ENCODE data around the gene ARHGEF5.
"Not testable (repeated sequence)": the region's sequence is repeated elsewhere in the genome, so short reads cannot be mapped to it uniquely, and the experiment has no call there.

Gene ARHGEF5

DNA sequence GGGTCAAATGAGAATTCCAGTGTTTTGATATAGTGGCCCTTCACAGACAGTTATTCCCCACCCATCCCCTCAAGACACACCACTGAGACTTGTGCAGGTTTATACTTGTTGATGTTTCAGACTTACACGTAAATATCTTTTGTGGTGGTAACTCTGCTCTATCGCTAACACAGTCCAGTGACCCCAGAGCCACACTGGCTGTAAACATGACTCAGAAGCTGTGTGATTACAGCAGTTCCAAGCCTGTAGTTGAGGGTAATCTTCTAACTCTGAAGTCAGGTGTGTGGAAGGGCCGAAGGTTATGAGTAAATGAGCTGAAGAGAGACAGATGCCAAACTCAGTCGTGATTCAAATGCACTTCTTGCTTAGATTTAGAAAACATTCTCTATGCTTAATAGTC, 28.9 kb downstream of the ARHGEF5 start:
- DNase-seq (ENCODE audit: low spot score): no peak

DNA sequence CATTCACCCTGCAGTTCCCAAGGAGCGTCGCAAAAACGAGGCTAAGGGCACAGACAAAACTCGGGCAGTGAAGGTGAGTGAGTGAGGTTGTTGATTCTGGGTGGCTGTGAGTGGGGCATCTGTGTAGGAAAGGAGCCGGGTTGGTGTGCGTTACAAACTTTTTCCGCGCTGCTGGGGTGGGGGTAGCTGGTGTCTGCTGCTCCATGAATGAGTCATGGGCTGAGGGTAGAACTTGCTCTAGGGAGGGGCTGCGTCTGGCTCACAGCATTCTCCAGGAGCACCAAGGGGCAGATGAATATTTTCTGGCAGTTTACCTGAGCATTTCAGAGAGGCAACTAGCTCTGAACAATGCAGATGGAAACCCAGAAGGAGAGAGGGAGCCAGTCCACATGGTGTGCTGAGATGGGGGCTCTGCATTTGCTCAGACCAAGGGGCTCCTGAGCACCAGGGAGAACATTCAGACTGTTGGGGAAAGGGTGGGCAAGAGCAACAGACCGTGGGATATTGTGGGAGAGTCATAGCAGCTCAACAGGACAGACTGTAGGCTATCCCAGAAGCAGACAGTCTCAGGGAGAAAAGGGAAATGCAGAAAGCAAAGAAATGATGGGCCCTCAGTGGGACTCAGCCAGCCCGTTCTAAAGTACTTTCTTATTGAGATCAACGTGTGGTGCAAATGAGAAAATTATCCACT, 29.5 kb downstream of the ARHGEF5 start:
- DNase-seq (ENCODE audit: low spot score): no peak

DNA sequence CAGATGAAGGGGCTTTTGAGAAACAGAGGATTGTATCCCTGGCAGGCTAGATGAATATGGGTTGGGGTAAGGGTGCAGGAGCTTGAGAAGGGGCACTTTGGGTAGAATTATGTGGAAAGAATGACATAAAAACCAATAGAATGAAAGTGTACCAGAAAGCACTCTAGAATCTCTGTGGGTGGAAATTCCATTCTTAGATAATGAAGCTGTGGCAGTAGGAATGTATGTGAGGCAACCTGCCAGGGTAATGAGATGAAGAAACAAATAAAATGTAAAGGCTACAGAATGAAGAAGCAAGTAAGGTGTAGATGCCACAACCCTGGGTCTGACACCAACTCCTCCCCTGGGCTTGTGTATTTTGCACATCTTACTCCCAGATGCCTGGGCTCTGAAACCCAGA, 31.5 kb downstream of the ARHGEF5 start:
- DNase-seq (ENCODE audit: low spot score): no peak

DNA sequence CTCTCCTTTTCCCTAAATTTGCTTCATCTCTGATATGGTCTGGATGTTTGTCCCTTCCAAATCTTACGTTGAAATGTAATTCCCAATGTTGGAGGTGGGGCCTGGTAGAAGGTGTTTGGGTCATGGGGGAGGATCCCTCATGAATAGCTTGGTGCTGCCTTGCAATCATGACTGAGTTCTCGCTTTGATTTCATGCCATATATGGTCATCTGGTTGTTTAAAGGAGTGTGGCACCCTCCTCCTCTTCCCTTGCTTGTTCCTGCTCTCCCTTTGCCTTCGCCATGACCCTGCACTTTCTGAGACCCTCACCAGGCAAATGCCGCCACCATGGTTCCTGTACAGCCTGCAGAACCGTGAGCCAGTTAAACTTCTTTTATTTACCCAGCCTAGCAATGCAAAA, 33.7 kb downstream of the ARHGEF5 start:
- no peak for DNase-seq (ENCODE audit: low spot score)

DNA sequence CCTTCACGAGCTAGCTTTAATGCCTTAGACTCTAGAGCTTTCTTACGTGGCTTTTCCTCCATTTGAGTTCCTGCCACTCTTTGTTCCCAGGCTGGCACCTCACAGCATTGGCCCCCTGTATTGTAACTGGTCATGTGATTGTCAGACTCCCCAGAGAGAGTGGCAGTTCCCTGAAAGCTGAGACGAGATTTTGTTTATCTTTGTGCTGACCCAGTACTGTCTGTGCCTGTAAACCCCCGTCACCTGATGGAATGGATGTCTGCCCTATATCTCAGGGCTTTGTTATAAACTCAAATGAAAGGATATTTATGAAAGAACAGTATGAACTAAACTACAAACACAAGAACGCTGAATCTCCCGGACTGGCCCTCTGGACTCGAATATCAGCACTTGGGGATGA, 35.3 kb downstream of the ARHGEF5 start:
- peak; percentile 24 for DNase-seq (ENCODE audit: low spot score)

DNA sequence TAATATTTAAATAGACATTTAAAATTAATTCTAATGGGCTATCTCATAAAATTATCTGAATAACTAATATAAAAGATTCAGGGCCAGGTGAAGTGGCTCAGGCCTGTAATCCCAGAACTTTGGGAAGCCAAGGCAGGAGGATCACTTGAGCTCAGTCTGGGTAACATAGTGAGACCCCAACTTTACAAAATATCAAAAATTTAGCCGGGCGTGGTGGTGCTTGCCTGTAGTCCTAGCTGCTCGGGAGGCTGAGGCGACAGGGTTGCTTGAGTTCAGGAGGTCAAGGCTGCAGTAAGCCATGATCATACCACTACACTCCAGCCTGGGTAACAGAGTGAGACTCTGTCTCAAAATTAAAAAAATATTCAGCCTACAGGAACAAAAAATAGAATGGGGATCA, 35.8 kb downstream of the ARHGEF5 start:
- DNase-seq (ENCODE audit: low spot score): no peak

DNA sequence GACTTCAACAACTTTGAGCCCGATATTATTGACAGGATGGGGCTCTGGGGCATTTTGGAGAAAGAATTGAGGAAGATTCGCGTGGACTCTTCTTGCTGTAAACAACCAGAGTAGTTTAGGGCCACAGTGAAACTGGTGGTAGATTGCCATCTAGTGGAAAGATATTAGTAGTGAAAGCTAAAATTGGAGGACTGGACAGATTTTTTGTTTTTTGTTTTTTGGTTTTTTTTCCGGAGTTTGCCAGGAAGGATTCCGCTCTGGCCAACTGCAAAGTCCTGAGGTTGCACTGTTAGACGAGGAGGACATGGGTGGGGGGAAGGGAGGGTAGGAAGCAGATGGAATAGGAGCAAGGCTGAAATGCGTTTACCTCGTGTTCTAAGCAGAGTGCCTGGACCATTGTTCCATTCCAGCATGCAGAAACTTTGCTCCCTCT, 36.6 kb downstream of the ARHGEF5 start:
- DNase-seq (ENCODE audit: low spot score): peak; percentile 65

DNA sequence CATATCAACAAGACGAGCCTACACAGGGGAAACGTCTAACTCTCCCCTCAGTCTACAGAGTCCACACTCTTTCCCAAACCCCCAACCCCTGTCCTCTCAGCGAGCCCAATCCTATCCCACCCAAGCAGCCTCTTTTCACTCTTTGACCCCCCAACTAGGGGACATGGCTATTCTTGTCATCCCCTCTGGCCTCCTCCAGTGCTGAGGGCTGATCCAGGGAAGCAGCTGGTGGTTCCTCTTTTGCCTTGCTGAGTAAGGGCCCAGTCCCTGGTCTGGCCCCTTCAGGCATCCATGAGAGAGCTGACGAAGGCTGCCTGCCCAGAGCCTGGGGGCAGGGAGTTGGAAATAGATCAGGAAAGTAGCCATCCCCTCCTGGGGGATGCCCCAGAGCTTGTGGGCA, 41.9 kb downstream of the ARHGEF5 start:
- DNase-seq (ENCODE audit: low spot score): no peak

DNA sequence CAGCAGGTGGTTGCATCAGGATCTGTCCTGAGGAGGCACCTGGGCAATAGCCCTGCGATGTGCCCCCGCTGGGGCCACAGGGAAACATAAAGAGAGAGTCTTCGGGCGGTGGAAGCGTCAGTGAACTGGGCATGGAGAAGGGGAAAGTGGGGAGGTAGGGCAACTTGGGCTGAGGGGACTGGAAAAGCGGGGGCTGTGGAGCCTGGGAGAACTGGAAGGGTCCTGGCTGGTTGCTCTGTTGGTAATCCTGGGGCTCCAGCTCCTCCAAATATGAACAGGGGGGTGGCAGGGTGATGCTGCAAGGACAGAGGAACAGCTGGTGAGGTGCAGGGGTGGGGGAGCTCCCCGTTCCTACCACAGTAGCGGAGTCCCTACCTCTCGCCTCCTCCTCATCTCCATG, 43.1 kb downstream of the ARHGEF5 start:
- DNase-seq (ENCODE audit: low spot score): no peak

DNA sequence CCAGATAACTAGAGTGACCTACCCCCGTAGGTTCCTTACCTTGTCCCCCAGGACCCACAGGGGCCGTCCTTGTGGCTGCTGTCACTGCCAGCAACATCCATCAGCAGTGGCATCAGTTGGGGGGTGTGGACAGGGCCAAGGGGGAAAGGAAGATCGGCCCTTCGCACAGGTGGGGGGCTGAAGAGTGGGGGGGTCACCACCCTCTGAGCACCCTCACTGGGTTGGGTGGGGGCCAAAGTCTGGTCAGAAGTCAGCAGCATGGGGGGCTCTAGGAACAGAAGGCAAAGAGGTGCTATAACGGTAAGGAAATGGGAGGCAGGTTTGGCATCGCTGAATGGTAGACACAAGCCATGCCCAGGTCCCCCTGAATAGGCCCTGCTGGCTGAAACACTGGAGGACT, 43.7 kb downstream of the ARHGEF5 start:
- no peak for DNase-seq (ENCODE audit: low spot score)

DNA sequence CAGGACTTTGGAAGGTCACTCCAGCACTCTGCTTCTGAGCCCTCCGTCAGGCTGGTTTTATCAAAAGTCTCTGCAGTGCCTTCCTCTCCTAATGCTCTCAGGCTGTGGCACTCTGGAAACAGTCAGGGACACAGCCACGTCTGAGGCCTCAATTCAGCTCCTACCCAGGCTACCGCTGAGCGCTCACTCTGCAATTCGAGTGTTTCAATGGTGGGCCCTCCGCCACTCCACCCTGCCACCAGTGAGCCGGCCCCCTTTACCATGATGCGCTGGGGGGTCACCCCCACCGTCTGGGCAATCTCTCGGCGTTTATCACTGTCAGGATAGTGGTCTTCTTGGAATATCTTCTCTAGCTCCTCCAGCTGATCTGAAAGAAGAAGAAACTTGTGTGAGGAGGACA, 44.7 kb downstream of the ARHGEF5 start:
- DNase-seq (ENCODE audit: low spot score): no peak

DNA sequence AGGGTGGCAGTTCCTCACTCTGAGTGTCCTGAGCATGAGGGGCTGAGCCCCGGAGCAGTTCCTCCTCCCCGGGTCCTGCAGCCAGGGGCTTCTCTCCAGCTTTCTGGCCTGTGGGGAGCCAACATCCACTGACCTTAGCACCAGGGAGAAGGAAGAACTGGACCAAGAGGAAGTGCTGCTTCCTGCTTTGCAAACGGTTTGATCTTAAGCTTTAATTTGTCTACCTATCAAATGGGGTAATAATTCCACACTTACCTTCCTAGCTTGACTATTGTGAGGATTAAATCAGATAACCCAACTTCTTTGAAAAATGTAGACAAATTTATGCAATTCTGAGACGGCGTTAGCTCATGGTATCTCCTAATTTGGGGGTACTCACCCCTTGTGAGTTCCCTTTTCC, 46.3 kb downstream of the ARHGEF5 start:
- no peak for DNase-seq (ENCODE audit: low spot score)

DNA sequence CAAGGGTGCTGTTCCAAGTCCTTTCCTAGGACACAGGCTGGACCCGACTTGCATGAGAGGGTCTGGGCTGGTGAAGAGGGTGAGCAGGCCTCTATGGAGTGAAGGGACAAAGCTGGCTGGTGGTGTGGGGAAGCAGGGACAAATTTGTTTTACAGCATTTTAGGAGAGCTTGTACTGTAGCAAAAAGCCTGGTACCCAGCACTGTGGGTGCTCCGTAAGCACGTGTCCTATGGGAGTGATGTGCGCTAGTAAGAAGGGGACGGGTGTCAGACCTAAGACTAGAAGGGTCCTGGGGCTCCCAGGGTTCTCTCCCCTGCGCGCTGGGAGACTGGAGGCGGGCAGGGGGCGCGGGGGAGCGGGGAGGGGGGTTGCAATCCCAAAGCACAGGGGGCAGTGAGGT, 47.9 kb downstream of the ARHGEF5 start:
- no peak for DNase-seq (ENCODE audit: low spot score)

DNA sequence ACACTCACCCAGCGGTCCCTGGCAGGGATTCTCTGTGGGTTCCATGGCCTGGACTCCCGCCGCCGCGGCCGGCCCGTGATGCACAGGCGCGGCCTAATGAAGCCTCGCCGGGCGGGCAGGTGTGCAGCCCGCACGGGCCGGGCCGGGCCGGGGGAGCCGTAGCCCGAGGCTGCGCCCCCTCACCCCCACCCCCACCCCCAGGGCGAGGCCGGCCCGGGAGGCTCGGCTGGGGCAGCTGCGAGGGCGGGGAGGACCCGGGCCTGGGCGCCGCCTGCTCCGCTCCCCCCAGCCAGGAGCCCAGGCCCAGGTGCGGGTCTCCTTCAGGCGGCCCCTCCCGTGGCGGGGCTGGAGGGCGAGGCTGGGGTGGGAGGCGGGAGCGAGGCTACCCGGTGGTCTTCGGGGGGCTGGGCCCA, 48.5 kb downstream of the ARHGEF5 start, which contains the start of gene NOBOX:
Gene NOBOX, minus strand, starts transcription at position 45 of the 413 bp plus-strand sequence.
- DNase-seq (ENCODE audit: low spot score): no peak

DNA sequence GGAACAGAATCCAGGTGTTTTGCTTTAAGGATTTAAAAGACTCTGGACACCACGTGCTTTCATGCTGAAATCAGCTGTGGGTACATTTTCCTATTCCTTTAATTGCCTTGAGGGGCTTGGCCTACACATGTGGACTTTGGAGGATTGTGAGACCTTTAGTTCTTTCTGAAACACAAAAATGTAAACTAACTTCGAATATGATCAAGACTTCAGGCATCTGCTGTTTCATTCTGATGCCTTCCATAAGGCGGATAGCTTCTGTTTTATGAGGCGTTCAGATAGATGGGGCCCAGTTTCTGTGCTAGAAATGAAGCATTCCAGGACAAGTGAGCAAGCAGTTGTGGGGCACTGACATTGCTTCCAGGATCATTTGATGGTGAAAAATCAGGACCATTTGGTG, 49.7 kb downstream of the ARHGEF5 start:
- DNase-seq (ENCODE audit: low spot score): no peak

DNA sequence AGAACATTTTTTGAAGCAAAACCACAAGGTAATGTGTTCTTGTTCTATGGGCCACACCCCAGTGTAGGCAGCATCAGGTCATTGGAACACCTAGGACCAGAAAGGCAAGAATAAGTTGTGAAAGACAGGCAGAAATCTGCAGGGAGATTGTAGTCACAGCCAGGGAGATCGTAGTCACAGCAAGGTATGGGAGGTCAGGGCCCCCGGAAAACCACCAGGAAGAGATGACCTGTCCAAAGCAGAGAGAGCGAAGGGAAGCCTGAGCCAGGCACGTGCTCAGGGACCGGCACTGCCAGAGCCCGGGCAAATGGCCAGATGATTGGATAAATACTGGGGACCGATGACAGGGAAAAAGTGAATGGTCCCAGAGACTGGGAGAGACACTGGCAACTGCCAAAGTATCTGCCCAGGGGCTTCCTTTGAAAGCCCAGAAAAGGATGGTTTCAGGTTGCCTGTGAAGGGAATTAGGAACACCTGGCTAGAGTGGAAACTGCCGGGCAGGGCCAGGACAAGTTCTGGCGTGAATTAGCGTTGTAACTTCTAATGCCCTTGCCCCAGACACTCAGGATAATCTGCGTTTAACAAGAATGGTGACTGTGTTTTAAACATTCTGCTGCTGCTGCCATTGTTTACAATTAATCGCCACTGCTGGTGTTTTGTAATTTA, 52.2 kb downstream of the ARHGEF5 start:
- no peak for DNase-seq (ENCODE audit: low spot score)

DNA sequence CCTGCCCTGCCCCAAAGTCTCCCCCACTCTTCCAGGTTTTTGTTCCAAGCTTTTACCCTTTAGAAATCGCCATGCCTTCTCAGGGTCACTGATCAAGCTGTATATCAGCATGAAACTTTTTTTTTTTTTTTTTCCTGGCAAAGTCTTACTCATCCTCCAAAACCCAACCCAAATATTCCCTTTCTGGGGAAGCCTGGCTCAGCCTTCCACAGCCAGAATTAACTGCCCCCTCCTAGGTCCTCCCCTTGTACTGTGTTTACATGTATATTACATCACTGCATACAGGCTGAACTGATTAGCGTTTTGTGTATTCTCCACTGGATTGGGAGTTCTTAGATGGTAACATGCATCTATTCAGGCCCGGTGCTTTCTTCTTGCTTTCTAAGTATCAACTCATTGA, 52.9 kb downstream of the ARHGEF5 start:
- DNase-seq (ENCODE audit: low spot score): no peak

DNA sequence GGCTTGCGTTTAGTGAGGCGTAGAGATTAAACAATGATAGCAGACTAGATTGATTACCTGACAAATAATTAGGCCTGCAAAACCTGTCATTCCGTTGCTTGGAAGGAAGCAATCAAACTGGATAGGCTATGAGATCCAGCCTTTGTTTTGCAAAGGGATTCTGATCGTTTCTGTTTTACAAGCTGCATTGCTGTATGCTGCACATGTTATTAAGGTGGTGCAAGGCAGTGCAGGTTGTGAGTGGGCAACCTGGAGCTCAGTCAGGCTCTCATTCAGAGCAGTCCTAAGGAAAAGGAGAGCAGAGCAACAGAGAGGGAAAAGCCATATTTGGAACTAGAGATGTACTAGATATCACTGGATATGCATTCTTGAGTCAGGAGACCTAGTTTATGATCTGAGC, 55.2 kb downstream of the ARHGEF5 start:
- no peak for DNase-seq (ENCODE audit: low spot score)

DNA sequence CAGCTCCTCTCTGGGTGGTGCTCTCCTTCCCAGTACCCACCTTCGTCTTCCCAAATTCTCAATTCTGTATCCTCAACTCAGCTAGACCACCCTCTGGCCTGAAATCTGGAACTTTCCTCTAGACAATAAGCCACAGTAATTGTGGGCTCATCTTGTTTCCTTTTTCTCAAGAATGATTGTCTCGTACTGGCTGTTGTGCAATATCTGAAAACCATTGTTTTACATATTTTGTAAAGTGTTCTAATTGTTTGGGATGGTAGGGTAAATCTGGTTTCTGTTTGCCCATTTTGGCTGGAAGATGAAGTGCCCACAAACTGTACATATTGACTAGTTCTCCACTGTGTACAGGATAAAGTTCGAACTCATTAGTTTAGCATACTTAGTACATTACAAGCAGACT, 59.6 kb downstream of the ARHGEF5 start:
- no peak for DNase-seq (ENCODE audit: low spot score)

DNA sequence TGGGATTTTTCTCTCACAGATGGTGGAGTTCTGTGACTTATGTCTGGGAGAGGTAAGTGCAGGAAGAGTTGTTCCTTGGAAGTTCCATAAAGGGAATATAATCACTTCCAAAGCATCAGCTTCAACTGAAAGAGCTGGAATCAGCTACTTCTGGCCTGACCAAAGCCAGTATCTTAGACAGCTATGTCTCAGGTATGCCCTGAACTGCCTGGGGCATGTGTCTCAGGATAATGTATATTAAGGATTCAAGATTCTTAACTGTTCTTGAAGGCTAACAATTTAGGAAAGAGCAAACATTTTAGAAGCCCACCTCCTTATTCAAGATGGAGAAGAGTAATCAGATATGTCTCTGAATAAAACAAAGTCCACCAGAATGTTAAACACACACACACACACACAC, 60.7 kb downstream of the ARHGEF5 start:
- no peak for DNase-seq (ENCODE audit: low spot score)

DNA sequence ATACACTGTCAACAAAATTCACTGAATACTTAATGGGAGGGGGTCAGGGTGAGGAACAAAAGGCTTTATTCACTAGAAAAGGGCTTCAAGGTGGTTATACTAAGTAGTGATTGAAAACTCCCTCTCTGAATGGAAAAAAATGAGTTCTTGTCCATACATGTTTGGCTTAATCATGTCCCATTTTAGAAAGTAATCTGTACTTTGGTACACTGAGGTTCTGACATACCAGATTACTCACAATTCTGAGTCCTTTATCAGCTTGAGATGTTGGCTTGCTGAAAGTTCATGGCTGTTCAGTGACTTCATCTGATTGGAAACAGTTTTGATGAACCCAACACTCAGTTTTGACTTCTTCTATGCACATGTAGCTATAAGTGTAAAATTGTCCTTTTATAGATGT, 61.1 kb downstream of the ARHGEF5 start:
- DNase-seq (ENCODE audit: low spot score): no peak

DNA sequence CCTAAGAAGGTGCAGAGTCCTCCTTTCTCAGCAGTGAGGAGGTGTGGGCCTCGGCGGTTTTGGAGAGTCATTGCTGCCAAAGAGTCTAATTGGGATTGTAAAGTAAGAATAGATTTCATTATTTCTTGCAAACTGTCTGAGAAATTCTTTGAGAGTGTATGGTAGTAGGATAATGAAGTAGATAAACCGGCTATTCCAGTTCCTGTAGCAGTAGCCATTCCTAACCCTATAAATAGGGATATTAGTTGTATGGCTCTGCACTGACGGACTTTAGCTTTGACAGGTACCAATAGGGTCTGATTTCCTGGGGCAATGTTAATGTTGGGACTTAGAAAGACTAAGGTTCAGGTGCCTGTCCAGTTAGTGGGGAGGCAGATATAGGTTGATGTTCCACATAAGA, 63.7 kb downstream of the ARHGEF5 start:
- not testable (repeated sequence) for DNase-seq (ENCODE audit: low spot score)

DNA sequence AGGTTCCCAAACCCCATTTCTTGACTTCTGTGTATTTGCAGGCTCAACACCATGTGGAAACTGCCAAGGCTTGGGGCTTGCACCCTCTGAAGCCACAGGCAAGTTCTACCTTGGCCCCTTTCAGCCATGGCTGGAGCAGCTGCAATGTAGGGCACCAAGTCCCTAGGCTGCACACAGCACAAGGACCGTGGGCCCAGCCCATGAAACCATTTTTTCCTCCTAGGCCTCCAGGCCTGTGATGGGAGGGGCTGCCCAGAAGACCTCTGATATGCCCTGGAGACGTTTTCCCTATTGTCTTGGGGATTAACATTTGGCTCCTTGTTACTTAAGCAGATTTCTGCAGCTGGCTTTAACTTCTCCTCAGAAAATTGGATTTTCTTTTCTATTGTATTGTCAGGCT, 72.3 kb downstream of the ARHGEF5 start:
- not testable (repeated sequence) for DNase-seq (ENCODE audit: low spot score)

DNA sequence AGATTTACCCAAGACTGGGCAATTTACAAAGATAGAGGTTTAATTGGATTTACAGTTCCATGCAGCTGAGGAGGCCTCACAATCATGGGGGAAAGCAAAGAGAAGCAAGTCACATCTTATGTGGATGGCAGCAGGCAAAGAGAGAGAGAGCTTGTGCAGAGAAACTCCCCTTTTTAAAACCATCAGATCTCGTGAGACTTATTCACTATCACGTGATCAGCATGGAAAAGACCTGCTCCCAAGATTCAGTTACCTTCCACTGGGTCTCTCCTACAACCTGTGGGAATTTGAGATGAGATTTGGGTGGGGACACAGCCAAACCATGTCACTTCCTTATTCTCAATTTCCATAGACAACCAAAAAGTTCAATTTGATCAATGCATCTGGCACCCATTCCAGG, 73.2 kb downstream of the ARHGEF5 start:
- DNase-seq (ENCODE audit: low spot score): no peak

All from globus pallidus (tissue), 1 donor.